ENCODE data around the gene BCOR. TPM values are rescaled to one million over a fixed set of nuclear protein-coding genes. Genes with fewer than 3 reads are reported as not detected.
A peak's percentile ranks its signal among the peaks of the same experiment; 100 is the strongest.

BCOR gene
- total RNA-seq, 2 experiments from 2014 or later = 48.0 to 64.3 TPM

DNA sequence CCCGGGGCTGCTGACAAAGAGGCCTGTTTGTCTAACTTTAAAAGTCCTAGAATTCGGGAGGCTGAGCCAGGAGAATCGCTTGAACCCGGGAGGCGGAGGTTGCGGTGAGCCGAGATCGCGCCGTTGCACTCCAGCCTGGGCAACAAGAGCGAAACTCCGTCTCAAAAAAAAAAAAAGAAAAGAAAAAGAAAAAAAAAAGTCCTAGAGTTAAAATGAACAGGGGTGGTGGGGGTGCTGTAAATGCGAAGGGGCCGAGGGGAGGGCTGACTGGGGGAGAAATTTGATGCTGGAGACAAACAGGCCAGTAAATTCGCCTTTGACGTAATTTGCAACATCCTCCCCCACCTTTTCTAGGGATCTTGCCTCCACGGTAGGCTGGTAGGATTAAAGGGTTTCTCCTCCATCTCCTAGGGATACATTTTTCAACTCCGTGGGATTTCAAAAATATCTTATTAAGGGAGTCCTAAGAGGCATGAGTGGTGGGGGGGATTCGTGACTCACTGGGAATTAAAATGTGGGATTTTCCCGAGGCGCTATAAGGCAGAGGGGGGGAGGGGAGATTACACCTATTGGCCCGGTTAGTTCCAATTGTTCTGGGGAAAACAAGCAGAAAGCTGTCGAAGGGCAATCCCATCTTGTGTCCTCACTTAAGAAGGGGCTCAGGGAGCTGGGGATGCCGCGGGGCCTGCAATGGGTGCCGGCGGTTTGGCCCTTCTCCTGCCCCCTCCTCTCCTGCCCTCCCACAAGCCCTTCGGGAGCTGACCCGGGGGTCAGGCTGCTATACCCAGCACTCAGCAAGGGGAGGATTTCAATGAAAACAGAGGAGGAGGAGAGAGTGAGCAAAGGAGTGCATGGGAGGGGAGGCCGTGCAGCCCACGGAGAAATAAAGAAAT lies 3.0 kb upstream of the BCOR start:
- intact Hi-C loops (cut with micrococcal nuclease; ENCODE audit: unreplicated experiment) = no loop called here
- Histone ChIP-seq H3K4me3 (ENCODE audit: low read depth, low read length, poor library complexity, severe bottlenecking) (peak overlapping the region; percentile 90), H3K36me3 (ENCODE audit: insufficient read depth, low read length) (no peaks in the 10 kb centered on the region), H3K27ac (ENCODE audit: low read depth, low read length, poor library complexity, severe bottlenecking) (peak overlapping the region; percentile 99), H3K4me2 (ENCODE audit: low read length) (peak overlapping the region; percentile 96), H3K9me2 (ENCODE audit: insufficient read depth, low read length) (no peaks in the 10 kb centered on the region), H2AFZ (ENCODE audit: low read length) (no peak overlapping the region), H4K20me1 (ENCODE audit: insufficient read depth, low read length) (no peaks in the 10 kb centered on the region), H3K79me2 (ENCODE audit: insufficient read depth, low read depth, low read length) (peaks cover 5% of the 10 kb centered on the region; the same call in 1 of the 2 replicates), H3K4me1 (ENCODE audit: insufficient read depth, low read length, poor library complexity, severe bottlenecking) (peaks cover 57% of the 10 kb centered on the region), H3K9me3 (ENCODE audit: low read length) (no peaks in the 10 kb centered on the region)
- ChIA-PET POLR2A (interaction anchor here (0.5 to 4.9 kb wide), 2 partner anchors 23 to 69 kb away, joined by 3 to 55 read pairs; no protein-coding TSS in a partner anchor), CTCF (ENCODE audit: unreplicated experiment) (no interaction called here)
- TF ChIP-seq, protein P1, sequence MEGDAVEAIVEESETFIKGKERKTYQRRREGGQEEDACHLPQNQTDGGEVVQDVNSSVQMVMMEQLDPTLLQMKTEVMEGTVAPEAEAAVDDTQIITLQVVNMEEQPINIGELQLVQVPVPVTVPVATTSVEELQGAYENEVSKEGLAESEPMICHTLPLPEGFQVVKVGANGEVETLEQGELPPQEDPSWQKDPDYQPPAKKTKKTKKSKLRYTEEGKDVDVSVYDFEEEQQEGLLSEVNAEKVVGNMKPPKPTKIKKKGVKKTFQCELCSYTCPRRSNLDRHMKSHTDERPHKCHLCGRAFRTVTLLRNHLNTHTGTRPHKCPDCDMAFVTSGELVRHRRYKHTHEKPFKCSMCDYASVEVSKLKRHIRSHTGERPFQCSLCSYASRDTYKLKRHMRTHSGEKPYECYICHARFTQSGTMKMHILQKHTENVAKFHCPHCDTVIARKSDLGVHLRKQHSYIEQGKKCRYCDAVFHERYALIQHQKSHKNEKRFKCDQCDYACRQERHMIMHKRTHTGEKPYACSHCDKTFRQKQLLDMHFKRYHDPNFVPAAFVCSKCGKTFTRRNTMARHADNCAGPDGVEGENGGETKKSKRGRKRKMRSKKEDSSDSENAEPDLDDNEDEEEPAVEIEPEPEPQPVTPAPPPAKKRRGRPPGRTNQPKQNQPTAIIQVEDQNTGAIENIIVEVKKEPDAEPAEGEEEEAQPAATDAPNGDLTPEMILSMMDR (conservative IDR thresholded peaks at IDR 0.05; ENCODE audit: low read length) = no peak
- no peak for TF ChIP-seq EZH2phosphoT487 (IDR thresholded peaks at IDR 0.05; ENCODE audit: borderline replicate concordance, low read depth, low read length)
- no peak for DNase-seq (ENCODE audit: low spot score)
- no TSS peak for BruUV-seq (replicated peaks)

DNA sequence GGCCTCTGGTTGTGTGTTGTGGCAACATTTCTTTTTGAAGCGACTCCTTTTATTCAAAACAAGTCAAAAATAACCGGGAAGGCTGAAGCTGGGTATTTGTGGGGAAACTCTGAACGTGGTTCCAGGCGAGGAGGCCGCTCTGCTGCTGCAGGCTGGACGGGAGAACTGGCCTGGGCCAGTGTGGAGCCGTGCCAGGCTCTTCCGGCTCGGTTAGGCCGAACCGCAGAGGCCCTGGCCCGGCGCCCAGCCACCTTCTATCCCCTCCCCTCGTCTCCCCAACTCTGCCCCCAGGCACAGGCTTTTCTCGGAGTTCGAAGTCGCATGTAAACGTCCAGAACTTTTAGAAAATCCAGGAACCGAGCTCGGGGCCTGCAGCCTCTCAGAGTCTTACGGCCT lies 2.4 kb upstream of the BCOR start:
- Histone ChIP-seq H3K4me1 (ENCODE audit: insufficient read depth, low read length, poor library complexity, severe bottlenecking) (peaks cover 52% of the 10 kb centered on the region), H3K4me3 (ENCODE audit: low read depth, low read length, poor library complexity, severe bottlenecking) (peak overlapping the region; percentile 90), H2AFZ (ENCODE audit: low read length) (no peak overlapping the region), H4K20me1 (ENCODE audit: insufficient read depth, low read length) (0 out of 2 replicates have a peak, but pooled peaks cover under 1% of the 10 kb centered on the region), H3K4me2 (ENCODE audit: low read length) (peak overlapping the region; percentile 96), H3K79me2 (ENCODE audit: insufficient read depth, low read depth, low read length) (peaks cover 11% of the 10 kb centered on the region; the same call in 1 of the 2 replicates), H3K9me2 (ENCODE audit: insufficient read depth, low read length) (no peaks in the 10 kb centered on the region), H3K27ac (ENCODE audit: low read depth, low read length, poor library complexity, severe bottlenecking) (peak overlapping the region; percentile 99), H3K9me3 (ENCODE audit: low read length) (no peaks in the 10 kb centered on the region), H3K36me3 (ENCODE audit: insufficient read depth, low read length) (0 out of 2 replicates have a peak, but pooled peaks cover 3% of the 10 kb centered on the region)
- DNase-seq (ENCODE audit: low spot score) = peak; percentile 48
- TSS peak; percentile 90 for BruUV-seq (replicated peaks)
- ChIA-PET POLR2A (interaction anchor here (0.5 to 4.9 kb wide), 5 partner anchors 24 to 69 kb away, joined by 3 to 55 read pairs (median 5); no protein-coding TSS in a partner anchor), CTCF (ENCODE audit: unreplicated experiment) (no interaction called here)
- no peak for TF ChIP-seq EZH2phosphoT487 (IDR thresholded peaks at IDR 0.05; ENCODE audit: borderline replicate concordance, low read depth, low read length)
- TF ChIP-seq, protein P1 (conservative IDR thresholded peaks at IDR 0.05; ENCODE audit: low read length) = no peak
- intact Hi-C loops (cut with micrococcal nuclease; ENCODE audit: unreplicated experiment) = no loop called here
